ENCODE measurements around the gene TM9SF1. TPM values are rescaled to one million over a fixed set of nuclear protein-coding genes. Genes with fewer than 3 reads are reported as not detected.

TM9SF1 gene
- total RNA-seq, 1 donor from 2014 or later: 79.5 TPM

Other genes starting within 250 kb of the TM9SF1 start
- 31.2 and 47.7 TPM in 2 replicates for gene DHRS4, start 241.7 kb downstream of the TM9SF1 start, total RNA-seq
- 11.6 and 14.9 TPM in 2 replicates for gene DHRS4L2, start 206.5 kb downstream of the TM9SF1 start, total RNA-seq
- under 0.01 and 0.12 TPM in 2 replicates for gene CARMIL3, start 143.4 kb downstream of the TM9SF1 start, total RNA-seq
- not detected in 2 replicates for gene CPNE6, start 123.9 kb downstream of the TM9SF1 start, total RNA-seq
- 40.1 and 60.2 TPM in 2 replicates for gene PCK2, start 101.1 kb downstream of the TM9SF1 start, total RNA-seq
- gene DCAF11, start 80.7 kb downstream of the TM9SF1 start, total RNA-seq: 56.0 and 64.2 TPM in 2 replicates
- gene NRL, start 80.5 kb downstream of the TM9SF1 start, total RNA-seq: 0.55 and 1.00 TPM in 2 replicates
- 0.37 TPM in 1 of 2 replicates, not detected in the other for gene FITM1, start 64.8 kb downstream of the TM9SF1 start, total RNA-seq
- gene PSME1, start 59.2 kb downstream of the TM9SF1 start, total RNA-seq: 69.7 and 121 TPM in 2 replicates
- 20.0 and 34.6 TPM in 2 replicates for gene EMC9, start 53.9 kb downstream of the TM9SF1 start, total RNA-seq
- gene PSME2, start 48.8 kb downstream of the TM9SF1 start, total RNA-seq: 111 and 120 TPM in 2 replicates
- 40.7 and 44.7 TPM in 2 replicates for gene RNF31, start 47.9 kb downstream of the TM9SF1 start, total RNA-seq
- 68.6 and 80.1 TPM in 2 replicates for gene IRF9, start 34.2 kb downstream of the TM9SF1 start, total RNA-seq
- gene REC8, start 23.4 kb downstream of the TM9SF1 start, total RNA-seq: 0.87 and 1.1 TPM in 2 replicates
- 47.9 and 71.6 TPM in 2 replicates for gene IPO4, start 6.6 kb downstream of the TM9SF1 start, total RNA-seq
- gene TSSK4, start 10.3 kb upstream of the TM9SF1 start, total RNA-seq: 0.11 TPM in 1 of 2 replicates, not detected in the other
- gene CHMP4A, start 18.0 kb upstream of the TM9SF1 start, total RNA-seq: 32.7 and 38.6 TPM in 2 replicates
- 18.9 and 23.2 TPM in 2 replicates for gene MDP1, start 20.6 kb upstream of the TM9SF1 start, total RNA-seq
- 163 and 222 TPM in 2 replicates for gene NEDD8, start 36.9 kb upstream of the TM9SF1 start, total RNA-seq
- 57.1 and 69.0 TPM in 2 replicates for gene GMPR2, start 37.5 kb upstream of the TM9SF1 start, total RNA-seq
- 59.9 and 69.5 TPM in 2 replicates for gene TINF2, start 47.2 kb upstream of the TM9SF1 start, total RNA-seq
- gene TGM1, start 67.7 kb upstream of the TM9SF1 start, total RNA-seq: 0.25 and 0.55 TPM in 2 replicates
- gene RABGGTA, start 76.2 kb upstream of the TM9SF1 start, total RNA-seq: 17.9 and 28.6 TPM in 2 replicates
- 13.3 and 19.2 TPM in 2 replicates for gene DHRS1, start 104.3 kb upstream of the TM9SF1 start, total RNA-seq
- gene NOP9, start 104.4 kb upstream of the TM9SF1 start, total RNA-seq: 22.6 and 29.0 TPM in 2 replicates
- gene CIDEB, start 112.5 kb upstream of the TM9SF1 start, total RNA-seq: 1.6 and 2.9 TPM in 2 replicates
- 3.7 and 3.8 TPM in 2 replicates for gene LTB4R2, start 114.7 kb upstream of the TM9SF1 start, total RNA-seq
- gene LTB4R, start 116.1 kb upstream of the TM9SF1 start, total RNA-seq: 1.2 and 1.5 TPM in 2 replicates
- 5.1 and 8.1 TPM in 2 replicates for gene ADCY4, start 139.6 kb upstream of the TM9SF1 start, total RNA-seq
- gene RIPK3, start 144.6 kb upstream of the TM9SF1 start, total RNA-seq: 0.50 and 1.00 TPM in 2 replicates
- 62.5 and 76.2 TPM in 2 replicates for gene NFATC4, start 172.7 kb upstream of the TM9SF1 start, total RNA-seq
- 9.1 and 13.2 TPM in 2 replicates for gene NYNRIN, start 203.6 kb upstream of the TM9SF1 start, total RNA-seq
- 1.5 and 5.5 TPM in 2 replicates for gene CBLN3, start 234.2 kb upstream of the TM9SF1 start, total RNA-seq
- gene KHNYN, start 234.5 kb upstream of the TM9SF1 start, total RNA-seq: 60.5 and 61.6 TPM in 2 replicates
- 11.6 and 12.9 TPM in 2 replicates for gene SDR39U1, start 247.3 kb upstream of the TM9SF1 start, total RNA-seq